ENCODE data around the gene CEBPA. TPM values are rescaled to one million over a fixed set of nuclear protein-coding genes. Genes with fewer than 3 reads are reported as not detected.

CEBPA gene
- total RNA-seq, 1 donor from 2014 or later, result 0.45 TPM

GRCh38 chr19:33332248-33332647 lies 29.9 kb upstream of the CEBPA start:
- Mint-ChIP-seq H3K4me3 (ENCODE audit: unreplicated experiment) (no peak overlapping the region), H3K27ac (ENCODE audit: unreplicated experiment) (no peak overlapping the region)
- FAIRE-seq, result no peak

GRCh38 chr19:33329736-33330135 lies 27.4 kb upstream of the CEBPA start:
- no peak for FAIRE-seq
- no peak overlapping the region for H2AFZ ChIP-seq (ENCODE audit: low read depth, low read length)

More at GRCh38 chr19:33332248-33332647, 29.9 kb upstream of the CEBPA start:
- Histone ChIP-seq H3K9me3 (ENCODE audit: insufficient read depth, low read depth, low read length) (no peaks in the 10 kb centered on the region), H3K36me3 (ENCODE audit: insufficient read depth, low read length) (no peaks in the 10 kb centered on the region), H3K27ac (ENCODE audit: low read depth, low read length) (no peak overlapping the region), H3K27me3 (ENCODE audit: insufficient read depth, low read length) (no peaks in the 10 kb centered on the region), H3K4me1 (ENCODE audit: insufficient read depth, low read length) (no peaks in the 10 kb centered on the region), H4K20me1 (ENCODE audit: insufficient read depth, low read length) (no peaks in the 10 kb centered on the region), H3K9ac (ENCODE audit: low read length) (no peak overlapping the region), H3K4me3 (ENCODE audit: insufficient read depth, low read depth, low read length) (no peak overlapping the region), H3K79me2 (ENCODE audit: insufficient read depth, low read length) (no peaks in the 10 kb centered on the region), H3K4me2 (ENCODE audit: low read length) (no peak overlapping the region), H2AFZ (ENCODE audit: low read depth, low read length) (no peak overlapping the region)
- no peaks in the 10 kb centered on the region for H3K36me3 Mint-ChIP-seq (ENCODE audit: low read depth, unreplicated experiment)
- no peak for DNase-seq (ENCODE audit: low read depth)
- H3K4me1 Mint-ChIP-seq (ENCODE audit: low read depth, unreplicated experiment), result no peaks in the 10 kb centered on the region
- H3K27me3 Mint-ChIP-seq (ENCODE audit: low read depth, unreplicated experiment), result peaks cover 16% of the 10 kb centered on the region
- no peak for TF ChIP-seq EZH2 (IDR thresholded peaks at IDR 0.05; ENCODE audit: insufficient read depth, low read length)
- TF ChIP-seq CTCF (IDR thresholded peaks at IDR 0.05; ENCODE audit: insufficient read depth, low read depth, low read length), result no peak
- H3K9me3 Mint-ChIP-seq (ENCODE audit: unreplicated experiment), result peaks cover 3% of the 10 kb centered on the region

More at GRCh38 chr19:33329736-33330135, 27.4 kb upstream of the CEBPA start:
- H3K4me3 ChIP-seq (ENCODE audit: insufficient read depth, low read depth, low read length), result no peak overlapping the region
- Mint-ChIP-seq H3K4me1 (ENCODE audit: low read depth, unreplicated experiment) (no peaks in the 10 kb centered on the region), H3K27me3 (ENCODE audit: low read depth, unreplicated experiment) (peaks cover 12% of the 10 kb centered on the region), H3K9me3 (ENCODE audit: unreplicated experiment) (peaks cover 9% of the 10 kb centered on the region), H3K36me3 (ENCODE audit: low read depth, unreplicated experiment) (no peaks in the 10 kb centered on the region), H3K4me3 (ENCODE audit: unreplicated experiment) (no peak overlapping the region), H3K27ac (ENCODE audit: unreplicated experiment) (no peak overlapping the region)
- no peaks in the 10 kb centered on the region for H3K27me3 ChIP-seq (ENCODE audit: insufficient read depth, low read length)
- H3K79me2 ChIP-seq (ENCODE audit: insufficient read depth, low read length), result no peaks in the 10 kb centered on the region
- no peak overlapping the region for H3K27ac ChIP-seq (ENCODE audit: low read depth, low read length)
- H3K9me3 ChIP-seq (ENCODE audit: insufficient read depth, low read depth, low read length), result no peaks in the 10 kb centered on the region
- H3K4me2 ChIP-seq (ENCODE audit: low read length), result no peak overlapping the region
- H3K4me1 ChIP-seq (ENCODE audit: insufficient read depth, low read length), result no peaks in the 10 kb centered on the region
- H3K9ac ChIP-seq (ENCODE audit: low read length), result no peak overlapping the region
- TF ChIP-seq EZH2 (IDR thresholded peaks at IDR 0.05; ENCODE audit: insufficient read depth, low read length), result no peak
- no peak for TF ChIP-seq CTCF (IDR thresholded peaks at IDR 0.05; ENCODE audit: insufficient read depth, low read depth, low read length)
- H4K20me1 ChIP-seq (ENCODE audit: insufficient read depth, low read length), result no peaks in the 10 kb centered on the region
- no peaks in the 10 kb centered on the region for H3K36me3 ChIP-seq (ENCODE audit: insufficient read depth, low read length)
- DNase-seq (ENCODE audit: low read depth), result no peak

Data from astrocyte (in vitro differentiated cells and primary cell).